PC-9 (cell line): ENCODE data around the gene LOXL4. TPM values are rescaled to one million over a fixed set of nuclear protein-coding genes. Genes with fewer than 3 reads are reported as not detected.

ENCODE experiments used
- BruUV-seq: library from RNA; stranded (reverse); fragments of 400-500 nt; replicated peaks from 2 replicates; lab custom pipeline; 2021; lab: Mats Ljungman, UMichigan
- CTCF ChIA-PET: fragments of 300-600 bp; sonication (Branson Sonifier 250); formaldehyde crosslinking; loops from one replicate; lab custom pipeline; 2022; ENCODE audit warnings: antibody characterized with exemption; lab: Charles Lee
- POLR2A ChIA-PET: fragments of 300-600 bp; sonication (Branson Sonifier 250); formaldehyde crosslinking; loops from one replicate; lab custom pipeline; 2022; ENCODE audit warnings: antibody characterized with exemption; ENCODE audit not compliant: unreplicated experiment; lab: Charles Lee
- DNase-seq, 2 experiments: peaks; one replicate each; pipeline versions ENCODE4 v3.0.0 to v3.0.0-alpha.2; 2015 to 2022; ENCODE audit warnings: mixed read lengths in 1 of 2
- H2AFZ ChIP-seq: fragments of 200-600 bp; sonication (generic); 2 replicates; pipeline ENCODE4 v1.8.1; 2017; ENCODE audit warnings: antibody characterized with exemption
- H3F3A ChIP-seq: fragments of 200-600 bp; sonication (generic); 2 replicates; pipeline ENCODE4 v1.8.1; 2017; ENCODE audit warnings: antibody characterized with exemption, mild to moderate bottlenecking, low read depth; ENCODE audit not compliant: insufficient read depth
- H3K27ac ChIP-seq: fragments of 200-600 bp; sonication (generic); 2 replicates; pipeline ENCODE4 v1.6.1; 2016; ENCODE audit warnings: mixed run types
- H3K27me3 ChIP-seq: fragments of 200-600 bp; sonication (generic); 2 replicates; pipeline ENCODE4 v1.6.1; 2016; ENCODE audit warnings: low read depth, mixed run types; ENCODE audit not compliant: insufficient read depth
- H3K36me3 ChIP-seq: fragments of 200-600 bp; sonication (generic); 2 replicates; pipeline ENCODE4 v1.6.1; 2016; ENCODE audit warnings: low read depth, mixed run types
- H3K4me1 ChIP-seq: fragments of 200-600 bp; sonication (generic); replicated peaks from 2 replicates; pipeline ENCODE4 v1.6.1; 2016; ENCODE audit warnings: mixed run types; ENCODE audit not compliant: insufficient read depth
- H3K4me2 ChIP-seq: fragments of 200-600 bp; sonication (generic); 2 replicates; pipeline ENCODE4 v1.6.1; 2017; ENCODE audit warnings: mixed run types
- H3K4me3 ChIP-seq: fragments of 200-600 bp; sonication (generic); 2 replicates; pipeline ENCODE4 v1.6.1; 2016; ENCODE audit warnings: mixed run types
- H3K79me2 ChIP-seq: fragments of 200-600 bp; sonication (generic); 2 replicates; pipeline ENCODE4 v1.6.1; 2017; ENCODE audit warnings: low read depth, mixed run types
- H3K9me2 ChIP-seq: fragments of 200-600 bp; sonication (generic); 2 replicates; pipeline ENCODE4 v1.8.1; 2017; ENCODE audit warnings: mild to moderate bottlenecking; ENCODE audit not compliant: insufficient read depth
- H3K9me3 ChIP-seq: fragments of 200-600 bp; sonication (generic); 2 replicates; pipeline ENCODE4 v1.8.1; 2016; ENCODE audit warnings: low read depth; ENCODE audit not compliant: insufficient read depth
- H4K20me1 ChIP-seq: fragments of 200-600 bp; sonication (generic); 2 replicates; pipeline ENCODE4 v1.8.1; 2017; ENCODE audit not compliant: insufficient read depth
- CTCF ChIP-seq: fragments of 200-600 bp; sonication (generic); conservative IDR thresholded peaks from 2 replicates; pipeline ENCODE4 v1.6.1; 2017; ENCODE audit warnings: mixed run types, antibody characterized with exemption, mild to moderate bottlenecking, moderate library complexity
- EZH2 ChIP-seq: fragments of 200-600 bp; sonication (generic); IDR thresholded peaks from 2 replicates; pipeline ENCODE4 v1.8.0; 2017; ENCODE audit warnings: antibody characterized with exemption, low read depth
- intact Hi-C: fragments of 100-400 bp; cut with micrococcal nuclease; formaldehyde crosslinking; loops from one replicate; pipeline ENCODE4 v1.10.0; 2022; ENCODE audit not compliant: unreplicated experiment
- total RNA-seq: library from RNA; stranded (reverse); gene quantifications from 2 replicates; pipeline ENCODE4 v1.2.3, GENCODE V29; 2021

LOXL4 gene
- total RNA-seq, 1 experiment from 2014 or later, result 3.5 TPM

GRCh38 chr10:98226508-98227144 is 41.4 kb downstream of the LOXL4 start:
- no peak for TF ChIP-seq EZH2
- TF ChIP-seq CTCF, result no peak
- Histone ChIP-seq H3K4me2 (no peak overlapping the region), H3K4me1 (no peaks in the 10 kb centered on the region), H3K27ac (no peak overlapping the region), H3K4me3 (no peak overlapping the region), H3K27me3 (no peaks in the 10 kb centered on the region), H3K36me3 (no peaks in the 10 kb centered on the region), H3K79me2 (no peaks in the 10 kb centered on the region), H2AFZ (no peak overlapping the region), H3K9me3 (0 out of 2 replicates have a peak, but pooled peaks cover 4% of the 10 kb centered on the region), H3F3A (no peaks in the 10 kb centered on the region), H3K9me2 (no peaks in the 10 kb centered on the region), H4K20me1 (no peaks in the 10 kb centered on the region)
- POLR2A ChIA-PET, result no interaction called here
- intact Hi-C loops, result no loop called here
- CTCF ChIA-PET, result no interaction called here
- BruUV-seq, result no TSS peak
- no peak for DNase-seq

GRCh38 chr10:98224996-98225395 is 43.0 kb downstream of the LOXL4 start:
- intact Hi-C loops, result no loop called here
- no TSS peak for BruUV-seq
- H4K20me1 ChIP-seq, result no peaks in the 10 kb centered on the region
- TF ChIP-seq CTCF (no peak), EZH2 (no peak)
- H3K4me2 ChIP-seq, result no peak overlapping the region
- H3K79me2 ChIP-seq, result 0 out of 2 replicates have a peak, but pooled peaks cover 1% of the 10 kb centered on the region
- CTCF ChIA-PET, result no interaction called here
- POLR2A ChIA-PET, result no interaction called here
- no peak overlapping the region for H2AFZ ChIP-seq
- H3K27ac ChIP-seq, result no peak overlapping the region
- 0 out of 2 replicates have a peak, but pooled peaks cover 4% of the 10 kb centered on the region for H3K9me3 ChIP-seq
- H3K4me3 ChIP-seq, result no peak overlapping the region
- no peaks in the 10 kb centered on the region for H3F3A ChIP-seq
- H3K36me3 ChIP-seq, result no peaks in the 10 kb centered on the region
- no peaks in the 10 kb centered on the region for H3K9me2 ChIP-seq
- no peak for DNase-seq
- no peaks in the 10 kb centered on the region for H3K27me3 ChIP-seq
- no peaks in the 10 kb centered on the region for H3K4me1 ChIP-seq

- no peaks in the 10 kb centered on the region for H3K27me3 ChIP-seq
- no peak for DNase-seq
- H3K4me1 ChIP-seq, result no peaks in the 10 kb centered on the region
- peaks cover 4% of the 10 kb centered on the region; the same call in 1 of the 2 replicates for H3K79me2 ChIP-seq
- no peak overlapping the region for H2AFZ ChIP-seq
- H3K9me2 ChIP-seq, result no peaks in the 10 kb centered on the region
- TF ChIP-seq EZH2 (no peak), CTCF (no peak)
- H3K9me3 ChIP-seq, result peaks cover 4% of the 10 kb centered on the region; the same call in 1 of the 2 replicates
- H3K36me3 ChIP-seq, result no peaks in the 10 kb centered on the region
- no peak overlapping the region for H3K4me2 ChIP-seq
- H4K20me1 ChIP-seq, result no peaks in the 10 kb centered on the region
- ChIA-PET CTCF (no interaction called here), POLR2A (no interaction called here)
- BruUV-seq, result no TSS peak
- intact Hi-C loops, result no loop called here
- H3K27ac ChIP-seq, result no peak overlapping the region
- no peaks in the 10 kb centered on the region for H3F3A ChIP-seq
- no peak overlapping the region for H3K4me3 ChIP-seq
Measured at GRCh38 chr10:98224509-98224908, 43.5 kb downstream of the LOXL4 start.
